Measurements from ENCODE around the gene ESPN. TPM values are rescaled to one million over a fixed set of nuclear protein-coding genes. Genes with fewer than 3 reads are reported as not detected.

ESPN gene
- total RNA-seq, 3 donors from 2014 or later (not counting 1 experiment from before 2014, with no cell fraction given) = 1.1 to 2.0 (median 1.7) TPM

GRCh38 chr1:6466751-6467150, 42.2 kb downstream of the ESPN start:
- intact Hi-C loops (cut with micrococcal nuclease) = no loop called here
- ATAC-seq = no peak

GRCh38 chr1:6467224-6467623, 42.6 kb downstream of the ESPN start:
- intact Hi-C loops (cut with micrococcal nuclease) = no loop called here
- no peaks in the 10 kb centered on the region for H3K9me3 ChIP-seq (ENCODE audit: control insufficient read depth, insufficient read depth, low read length)
- no peak overlapping the region for H3K27ac Mint-ChIP-seq
- no peaks in the 10 kb centered on the region for H3K36me3 Mint-ChIP-seq
- H3K4me1 ChIP-seq (ENCODE audit: control insufficient read depth, insufficient read depth, low read length) = peaks cover 32% of the 10 kb centered on the region
- ATAC-seq (no peak), DNase-seq (no peak)
- H3K4me3 Mint-ChIP-seq = no peak overlapping the region
- no peaks in the 10 kb centered on the region for H3K9me3 Mint-ChIP-seq
- no peaks in the 10 kb centered on the region for H3K27me3 ChIP-seq (ENCODE audit: control insufficient read depth, insufficient read depth, low read length)
- H3K27ac ChIP-seq (ENCODE audit: low read length) = no peak overlapping the region
- peaks cover 7% of the 10 kb centered on the region for H3K36me3 ChIP-seq (ENCODE audit: control insufficient read depth, insufficient read depth, low read length)
- peaks cover 6 to 16% of the 10 kb centered on the region in 2 donors for H3K4me1 Mint-ChIP-seq
- no peak for TF ChIP-seq CTCF (IDR thresholded peaks at IDR 0.05)
- peaks cover 0 to 10% of the 10 kb centered on the region in 2 donors for H3K27me3 Mint-ChIP-seq (ENCODE audit: low read depth in 2 of 2)
- WGBS (ENCODE audit: insufficient coverage) = 97% methylated on average over 12 of the region's 12 CpGs
- H3K4me3 ChIP-seq (ENCODE audit: low read length) = no peak overlapping the region

More at GRCh38 chr1:6466751-6467150, 42.2 kb downstream of the ESPN start:
- H3K4me3 ChIP-seq (ENCODE audit: low read length) = no peak overlapping the region
- Mint-ChIP-seq H3K9me3 (no peaks in the 10 kb centered on the region), H3K4me1 (peaks cover 6 to 17% of the 10 kb centered on the region in 2 donors), H3K36me3 (no peaks in the 10 kb centered on the region), H3K27me3 (ENCODE audit: low read depth in 2 of 2) (peaks cover 0 to 11% of the 10 kb centered on the region in 2 donors), H3K27ac (no peak overlapping the region), H3K4me3 (peak overlapping the region; percentile 21)
- H3K27ac ChIP-seq (ENCODE audit: low read length) = no peak overlapping the region
- TF ChIP-seq CTCF (IDR thresholded peaks at IDR 0.05) = no peak
- 97% methylated on average over 4 of the region's 5 CpGs for WGBS (ENCODE audit: insufficient coverage)
- no peaks in the 10 kb centered on the region for H3K27me3 ChIP-seq (ENCODE audit: control insufficient read depth, insufficient read depth, low read length)
- H3K36me3 ChIP-seq (ENCODE audit: control insufficient read depth, insufficient read depth, low read length) = peaks cover 7% of the 10 kb centered on the region
- H3K4me1 ChIP-seq (ENCODE audit: control insufficient read depth, insufficient read depth, low read length) = peaks cover 37% of the 10 kb centered on the region
- no peaks in the 10 kb centered on the region for H3K9me3 ChIP-seq (ENCODE audit: control insufficient read depth, insufficient read depth, low read length)
- no peak for DNase-seq

- peaks cover 0 to 8% of the 10 kb centered on the region in 2 donors for H3K27me3 Mint-ChIP-seq (ENCODE audit: low read depth in 2 of 2)
- peaks cover 6 to 13% of the 10 kb centered on the region in 2 donors for H3K4me1 Mint-ChIP-seq
- Histone ChIP-seq H3K27ac (ENCODE audit: low read length) (no peak overlapping the region), H3K36me3 (ENCODE audit: control insufficient read depth, insufficient read depth, low read length) (no peaks in the 10 kb centered on the region), H3K9me3 (ENCODE audit: control insufficient read depth, insufficient read depth, low read length) (no peaks in the 10 kb centered on the region), H3K4me3 (ENCODE audit: low read length) (no peak overlapping the region), H3K27me3 (ENCODE audit: control insufficient read depth, insufficient read depth, low read length) (no peaks in the 10 kb centered on the region), H3K4me1 (ENCODE audit: control insufficient read depth, insufficient read depth, low read length) (peaks cover 28% of the 10 kb centered on the region)
- no peak for DNase-seq
- H3K36me3 Mint-ChIP-seq = no peaks in the 10 kb centered on the region
- no peak for ATAC-seq
- no peak overlapping the region for H3K4me3 Mint-ChIP-seq
- intact Hi-C loops (cut with micrococcal nuclease) = no loop called here
- no peak for TF ChIP-seq CTCF (IDR thresholded peaks at IDR 0.05)
- H3K9me3 Mint-ChIP-seq = no peaks in the 10 kb centered on the region
- WGBS (ENCODE audit: insufficient coverage) = 93% methylated on average over 30 of the region's 30 CpGs
- H3K27ac Mint-ChIP-seq = no peak overlapping the region
These were observed 43.4 kb downstream of the ESPN start for GRCh38 chr1:6467744-6468688.
